GM18951 (cell line): Measurements from ENCODE around the gene S100A7A.

Experiments
- POLR2A ChIP-seq: IDR thresholded peaks from 4 replicates; pipeline ENCODE4 v1.6.1; 2011; ENCODE audit warnings: mild to moderate bottlenecking; ENCODE audit not compliant: insufficient read length, insufficient read depth; ENCODE audit errors: extremely low read depth
- in situ Hi-C: fragments of 300-500 bp; cut with MboI; formaldehyde crosslinking; loops from one replicate; pipeline ENCODE4 v1.12.0; 2022; ENCODE audit warnings: low sequenced_read_pairs, mixed read lengths, inconsistent platforms; ENCODE audit not compliant: unreplicated experiment

S100A7A gene

DNA sequence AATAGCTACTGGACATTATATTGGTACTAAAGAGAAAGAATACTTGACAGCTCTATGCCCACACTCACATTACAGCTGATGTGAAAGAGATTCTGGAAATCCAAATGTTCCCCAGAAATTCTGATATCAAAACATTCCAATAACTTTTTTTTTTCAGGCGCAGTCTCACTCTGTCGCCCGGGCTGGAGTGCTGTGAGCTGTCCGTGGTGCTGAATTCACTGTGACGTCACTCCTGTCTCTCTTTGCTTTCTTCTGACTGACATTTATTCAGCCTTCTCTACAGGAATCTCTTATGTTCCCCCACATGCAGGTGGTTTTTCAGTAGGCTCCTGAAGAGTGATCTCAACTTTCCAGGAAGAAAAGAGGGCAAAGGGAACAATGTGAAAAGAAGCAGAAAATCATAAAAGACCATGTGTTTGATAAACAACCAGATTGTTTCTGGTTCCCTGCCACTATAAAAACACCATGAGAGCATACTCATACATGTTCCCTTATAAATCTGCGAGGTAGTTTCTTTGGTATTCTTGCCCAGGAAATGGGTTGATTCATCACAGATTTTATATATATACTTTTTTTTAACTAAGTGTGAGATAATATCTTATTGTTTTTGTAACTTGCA lies 6.2 kb downstream of the S100A7A start:
- no peak for TF ChIP-seq POLR2A
- in situ Hi-C loops, result no loop called here

DNA sequence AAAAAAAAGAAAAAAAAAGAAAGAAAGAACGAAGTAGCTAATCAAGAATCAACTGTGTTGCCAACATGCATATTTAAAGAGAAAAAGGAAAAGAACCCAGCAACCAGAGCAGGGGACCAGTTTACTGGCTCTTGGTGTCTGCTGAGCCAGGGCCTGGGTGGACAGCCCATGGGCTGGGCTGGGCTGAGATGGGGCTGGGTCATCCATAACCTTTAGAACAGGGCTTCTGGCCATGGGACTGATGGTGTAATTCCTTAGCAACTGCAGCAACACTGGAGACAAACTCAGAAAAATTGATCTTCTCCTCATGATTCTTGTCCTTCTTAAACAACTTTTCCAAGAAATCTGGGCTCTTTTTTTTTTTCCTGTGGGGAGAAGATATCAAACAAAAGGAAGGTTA lies 10.5 kb downstream of the S100A7A start:
- in situ Hi-C loops, result no loop called here
- no peak for TF ChIP-seq POLR2A

DNA sequence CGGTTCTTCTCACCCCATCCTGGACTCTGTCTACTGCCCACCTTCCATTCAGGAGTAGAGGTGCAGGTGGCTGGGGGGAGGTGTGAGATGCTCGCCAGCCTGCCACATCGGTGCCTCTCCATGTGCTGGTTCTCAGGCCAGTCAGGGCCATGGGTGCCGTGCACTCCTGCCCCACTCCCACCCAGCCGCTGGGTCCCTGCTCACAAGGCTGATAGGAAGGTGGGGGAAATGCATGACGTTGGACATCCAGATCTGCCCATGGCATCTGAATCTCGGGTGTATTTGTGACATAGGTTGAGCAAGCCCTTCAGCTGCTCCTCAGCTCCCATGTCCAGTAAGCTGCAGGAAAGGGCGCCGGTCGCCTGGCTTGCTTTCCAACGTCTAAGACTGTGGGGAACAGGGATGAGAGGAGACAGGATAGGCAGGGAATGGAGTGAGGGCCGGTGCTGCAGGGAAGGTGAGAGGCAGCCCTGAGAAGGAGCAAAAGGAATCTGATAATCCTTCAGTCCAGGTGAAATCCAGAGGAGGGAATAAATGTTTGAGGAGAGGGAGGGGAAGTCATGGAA lies 11.8 kb downstream of the S100A7A start:
- no peak for TF ChIP-seq POLR2A

DNA sequence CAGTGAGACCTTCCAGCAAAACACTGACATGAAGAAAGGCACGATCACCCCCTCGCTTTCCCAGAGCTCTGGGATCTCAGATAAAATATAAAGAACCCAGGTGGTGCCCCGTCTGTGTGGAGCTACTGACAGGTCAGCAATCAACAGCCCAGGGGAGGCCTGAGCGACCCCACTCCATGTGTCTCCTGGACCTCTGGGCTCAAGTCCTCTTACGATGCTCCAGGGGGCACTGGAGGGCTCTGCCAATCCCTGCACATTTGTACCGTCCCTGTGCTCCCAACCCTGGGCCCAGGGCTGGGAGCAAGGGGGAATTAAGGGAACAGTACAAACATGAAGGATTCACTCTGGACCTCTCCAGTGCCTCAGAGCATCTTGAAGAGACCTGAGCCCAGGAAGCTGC lies 12.5 kb downstream of the S100A7A start:
- in situ Hi-C loops, result no loop called here
- no peak for TF ChIP-seq POLR2A

More for the DNA sequence above, 11.8 kb downstream of the S100A7A start:
- in situ Hi-C loops, result no loop called here

DNA sequence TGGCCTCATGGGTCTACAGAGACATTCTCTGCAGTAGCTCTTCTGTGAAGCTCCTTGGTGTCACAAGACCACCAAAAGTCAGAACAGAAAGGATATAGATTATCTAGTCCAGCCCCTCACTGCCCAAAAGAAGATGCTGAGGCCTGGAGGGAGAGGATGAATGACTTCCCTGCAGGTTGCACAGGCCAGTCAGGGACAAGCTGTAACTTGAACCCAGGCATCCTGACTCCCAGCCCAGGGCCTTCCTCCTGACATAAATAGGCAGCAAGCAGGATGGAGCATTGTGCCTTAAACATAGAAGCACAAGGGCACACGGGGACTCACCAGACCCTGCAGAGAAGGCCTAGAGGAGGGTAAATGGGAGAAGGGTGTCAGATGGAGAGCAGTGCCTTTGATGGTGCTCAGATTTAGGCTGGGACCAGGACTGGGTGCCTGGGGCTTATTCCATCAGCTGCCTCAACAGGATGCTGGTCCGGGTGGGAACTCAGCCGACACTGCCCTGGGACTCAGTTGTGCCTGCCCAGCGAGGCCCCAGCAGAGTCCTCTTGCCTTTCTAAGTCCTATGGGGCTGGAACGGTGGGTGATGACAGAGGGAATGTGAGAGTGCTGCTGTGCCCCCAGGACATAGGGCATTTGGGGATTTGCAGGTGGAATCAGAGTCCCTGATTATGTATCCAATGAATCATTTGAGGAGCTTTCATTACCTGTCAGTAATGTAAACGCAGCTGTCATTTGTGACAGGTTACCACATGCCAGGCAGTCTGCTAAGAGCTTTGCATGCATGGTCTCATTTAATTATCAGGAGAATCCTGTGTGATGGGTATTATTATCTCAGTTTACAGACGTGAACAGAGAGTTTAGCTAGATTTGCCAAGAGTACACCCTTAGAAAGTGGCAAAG lies 13.2 kb downstream of the S100A7A start:
- in situ Hi-C loops, result no loop called here
- TF ChIP-seq POLR2A, result no peak

DNA sequence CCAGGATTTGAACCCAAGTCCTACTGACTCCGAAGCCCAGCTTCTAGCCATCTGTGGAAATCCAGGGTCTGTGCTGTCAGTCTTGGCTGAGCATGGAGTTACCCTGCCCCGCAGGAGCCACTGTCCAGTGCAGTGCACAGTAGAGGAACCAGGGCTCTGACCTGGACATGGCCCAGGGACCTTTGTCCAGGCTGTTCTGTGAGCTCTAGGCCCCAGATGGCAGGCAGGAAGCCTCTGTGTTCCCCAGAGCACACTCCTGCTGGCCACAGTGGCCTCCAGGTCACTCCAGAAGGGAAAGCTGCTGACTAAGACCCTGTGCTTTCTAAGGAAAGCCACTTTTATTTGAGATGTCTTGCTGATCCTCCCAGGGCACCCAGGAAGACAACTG lies 13.8 kb downstream of the S100A7A start:
- in situ Hi-C loops, result no loop called here
- TF ChIP-seq POLR2A, result no peak

DNA sequence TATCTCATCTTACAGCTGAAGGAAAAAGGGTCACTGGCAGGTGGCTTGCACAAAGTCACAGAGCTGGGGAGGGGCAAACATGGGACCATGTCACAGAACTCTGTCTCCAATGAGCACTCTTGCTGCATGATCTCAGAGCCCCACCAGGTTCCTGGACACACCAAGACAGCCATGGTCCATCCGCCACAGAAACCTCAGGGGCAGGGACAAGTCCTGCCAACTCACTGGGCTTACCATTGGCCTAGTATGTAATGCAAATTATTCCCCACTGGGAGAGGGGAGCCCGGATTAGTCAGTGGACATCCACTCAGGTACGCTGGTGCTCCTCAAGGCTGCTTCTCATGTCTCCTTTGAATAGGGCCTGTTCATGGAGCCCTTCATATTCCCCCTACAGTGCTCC lies 14.2 kb downstream of the S100A7A start:
- in situ Hi-C loops, result no loop called here
- TF ChIP-seq POLR2A, result no peak

DNA sequence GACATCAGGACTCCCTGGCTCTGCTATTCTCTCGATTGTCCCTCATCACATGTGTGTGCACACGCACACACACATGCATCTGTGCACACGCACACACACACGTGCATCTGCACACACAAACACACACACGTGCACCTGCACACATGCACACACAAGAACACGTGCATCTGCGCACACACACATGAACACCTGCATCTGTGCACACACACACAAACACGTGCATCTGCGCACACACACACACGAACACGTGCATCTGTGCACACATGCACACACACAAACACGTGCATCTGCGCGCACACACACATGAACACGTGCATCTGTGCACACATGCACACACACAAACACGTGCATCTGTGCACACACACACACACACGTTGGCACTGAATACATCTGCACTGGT lies 14.7 kb downstream of the S100A7A start:
- no peak for TF ChIP-seq POLR2A
- in situ Hi-C loops, result no loop called here

DNA sequence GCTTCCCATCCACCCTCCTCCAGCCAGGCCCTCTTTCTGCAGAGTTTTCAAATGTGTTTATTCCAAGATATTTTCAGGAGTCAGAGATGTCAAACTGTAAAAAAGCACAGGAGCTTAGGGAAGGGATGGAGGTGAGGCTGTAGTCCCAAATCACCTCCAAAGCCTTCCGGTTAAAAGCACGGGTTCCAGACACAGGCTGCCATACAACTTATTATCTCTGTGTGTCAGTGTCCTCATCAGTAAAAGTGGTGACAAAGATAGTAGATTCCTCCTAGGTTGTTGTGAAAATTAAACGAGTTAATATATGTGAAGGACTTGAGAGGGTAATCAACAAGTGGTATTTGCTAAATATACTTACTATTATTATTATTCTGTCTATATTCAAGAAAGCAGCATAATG lies 15.1 kb downstream of the S100A7A start:
- TF ChIP-seq POLR2A, result no peak
- in situ Hi-C loops, result no loop called here

DNA sequence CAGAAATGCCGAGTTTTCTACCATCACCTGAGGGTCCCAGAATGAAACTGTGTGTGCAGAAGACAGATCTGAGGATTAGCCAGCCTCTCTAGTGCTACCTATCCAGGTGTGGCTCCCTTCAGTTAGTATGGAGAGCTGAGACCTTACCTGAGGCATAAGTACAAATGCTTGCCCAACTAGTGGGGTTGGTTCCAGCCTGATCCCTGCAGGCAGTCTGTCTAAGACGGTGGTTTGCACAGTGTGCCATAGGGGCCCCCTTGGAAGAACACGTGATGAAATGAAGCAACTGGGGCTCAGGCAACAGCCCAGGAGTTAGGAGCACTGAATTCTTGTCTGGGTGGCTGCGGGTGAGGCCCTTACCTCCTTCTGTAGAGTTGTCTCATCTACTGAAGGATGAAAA lies 15.6 kb downstream of the S100A7A start:
- no peak for TF ChIP-seq POLR2A
- in situ Hi-C loops, result no loop called here

DNA sequence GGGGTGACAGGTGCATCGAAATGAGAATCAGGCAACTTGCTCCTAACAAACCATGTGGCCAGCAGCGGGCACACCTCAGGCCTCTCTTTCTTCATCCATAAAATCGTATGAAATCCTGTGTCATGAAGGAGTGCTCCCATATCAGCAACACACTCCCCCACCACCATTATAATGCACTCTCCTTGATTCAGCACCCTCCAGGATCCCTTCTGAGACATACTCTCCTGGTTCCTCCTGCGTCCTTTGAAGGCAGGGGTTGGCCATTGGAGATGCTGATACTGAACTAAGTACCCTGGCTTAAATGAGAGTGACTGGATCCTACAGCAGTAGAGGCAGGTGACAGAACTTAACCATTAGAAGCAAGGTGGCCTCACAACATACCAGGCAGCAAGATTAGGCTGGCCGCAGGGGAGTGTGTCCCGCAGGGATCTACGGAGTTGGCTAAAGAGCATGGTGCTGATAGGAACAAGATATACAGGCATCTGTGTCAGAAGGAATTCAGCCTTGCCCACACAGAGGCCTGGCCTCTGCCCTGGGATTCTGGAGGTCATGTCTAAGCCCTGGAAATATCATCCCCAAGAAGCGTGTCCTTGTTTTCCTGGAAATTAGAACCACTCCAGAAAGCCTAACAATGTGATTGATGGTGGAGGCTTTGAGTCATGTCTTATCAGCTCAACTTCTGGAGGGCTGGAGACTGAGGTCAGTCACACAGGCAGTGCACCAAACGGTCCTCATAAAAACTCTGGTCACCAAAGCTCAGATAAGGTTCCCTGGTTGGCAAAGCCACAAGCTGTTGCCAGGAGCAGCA lies 16.8 kb downstream of the S100A7A start:
- no peak for TF ChIP-seq POLR2A
- in situ Hi-C loops, result no loop called here

DNA sequence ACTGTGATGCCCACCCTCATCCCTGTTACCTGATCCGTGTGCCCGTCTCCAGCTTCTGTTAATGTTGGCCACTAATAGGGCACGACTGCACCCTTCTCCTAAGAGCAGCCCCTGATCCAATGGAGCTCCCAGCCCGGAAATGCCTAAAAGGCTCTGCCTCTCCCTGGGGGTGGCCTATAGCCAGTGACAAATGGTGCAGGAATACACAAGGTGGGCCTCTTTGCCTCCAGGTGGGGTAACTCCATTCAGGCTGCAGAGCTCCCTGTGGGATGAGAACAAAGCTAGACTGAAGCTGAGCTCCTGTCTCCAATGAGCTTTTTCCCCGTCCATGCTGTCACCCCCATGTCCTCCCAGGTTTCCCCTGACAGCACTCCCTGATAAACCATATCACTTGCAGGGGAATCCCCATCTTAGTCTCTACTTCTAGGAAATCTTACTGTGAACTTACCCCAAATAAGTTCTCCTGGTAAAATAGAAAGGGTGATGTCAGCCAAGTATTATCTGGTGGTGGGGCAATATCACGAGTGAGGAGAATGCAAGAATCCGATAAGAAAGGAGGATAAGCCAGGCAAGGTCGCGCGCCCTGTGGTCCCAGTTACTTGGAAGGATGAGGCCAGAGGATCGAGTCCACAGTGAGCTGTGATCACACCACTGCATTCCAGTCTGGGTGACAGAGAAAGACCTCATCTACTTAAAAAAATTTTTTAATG lies 18.6 kb downstream of the S100A7A start:
- no peak for TF ChIP-seq POLR2A
- in situ Hi-C loops, result no loop called here
